Fibroblast of lung (primary cell): ENCODE results near the gene MCRS1. TPM values are rescaled to one million over a fixed set of nuclear protein-coding genes. Genes with fewer than 3 reads are reported as not detected.

Experiments used
- DNase-seq, 2 donors: peaks; one replicate each; pipeline versions ENCODE4 v3.0.0 to v3.0.0-alpha.2; 2010; ENCODE audit warnings: low read depth in 2 of 2
- H2AFZ ChIP-seq: 2 replicates; pipeline ENCODE4 v1.5.1; 2012; ENCODE audit warnings: low read length, control low read depth, inconsistent platforms
- H3K27ac ChIP-seq: 2 replicates; pipeline ENCODE4 v1.5.1; 2011; ENCODE audit warnings: low read length, control low read depth; ENCODE audit not compliant: insufficient read depth
- H3K27me3 ChIP-seq: 2 replicates; pipeline ENCODE4 v1.5.1; 2011; ENCODE audit warnings: mild to moderate bottlenecking, low read length; ENCODE audit not compliant: control insufficient read depth, insufficient read depth
- H3K36me3 ChIP-seq: 2 replicates; pipeline ENCODE4 v1.5.1; 2011; ENCODE audit warnings: low read length; ENCODE audit not compliant: control insufficient read depth, insufficient read depth
- H3K4me1 ChIP-seq: 2 replicates; pipeline ENCODE4 v1.5.1; 2011; ENCODE audit warnings: low read length; ENCODE audit not compliant: control insufficient read depth, insufficient read depth; ENCODE audit errors: extremely low read depth
- H3K4me2 ChIP-seq: 2 replicates; pipeline ENCODE4 v1.5.1; 2011; ENCODE audit warnings: low read length, control low read depth; ENCODE audit not compliant: insufficient read depth; ENCODE audit errors: extremely low read depth
- H3K4me3 ChIP-seq, 4 experiments: fragments of 200-600 bp in 1 of 4; sonication (generic) in 1 of 4; replicated peaks in 1 of 4; 2 replicates each; pipeline ENCODE4 v1.5.1; 2011 to 2016; ENCODE audit warnings: low read length in 4 of 4, low read depth in 3 of 4, mild to moderate bottlenecking in 3 of 4, control low read depth in 2 of 4, inconsistent platforms in 1 of 4, mixed read lengths in 1 of 4; ENCODE audit not compliant: insufficient read depth in 1 of 4; ENCODE audit errors: control extremely low read depth in 1 of 4
- H3K79me2 ChIP-seq: 2 replicates; pipeline ENCODE4 v1.5.1; 2012; ENCODE audit warnings: mild to moderate bottlenecking, low read length, inconsistent platforms; ENCODE audit not compliant: control insufficient read depth, insufficient read depth
- H3K9ac ChIP-seq: 2 replicates; pipeline ENCODE4 v1.5.1; 2011; ENCODE audit warnings: mild to moderate bottlenecking, low read length, control low read depth; ENCODE audit not compliant: insufficient read depth
- H3K9me3 ChIP-seq: 2 replicates; pipeline ENCODE4 v1.5.1; 2012; ENCODE audit warnings: low read depth, low read length; ENCODE audit not compliant: control insufficient read depth, insufficient read depth
- H4K20me1 ChIP-seq: 2 replicates; pipeline ENCODE4 v1.5.1; 2011; ENCODE audit warnings: low read length; ENCODE audit not compliant: control insufficient read depth, insufficient read depth; ENCODE audit errors: extremely low read depth
- EZH2 ChIP-seq: IDR thresholded peaks from 2 replicates; pipeline ENCODE4 v1.5.1; 2012; ENCODE audit warnings: low read length, control low read depth, mild to moderate bottlenecking; ENCODE audit errors: missing control alignments
- polyA plus RNA-seq, 2 donors: library from polyadenylated mRNA; depleted of rRNA in 1 of 2; stranded (reverse) in 1 of 2; unstranded in 1 of 2; fragments of >200 nt; gene quantifications; 2 replicates each; pipeline ENCODE4 v1.2.1, GENCODE V29; 2011 to 2012; ENCODE audit warnings: missing spikeins in 1 of 2
- total RNA-seq: library from RNA; depleted of rRNA; stranded (reverse); fragments of >200 nt; gene quantifications from 2 replicates; pipeline ENCODE4 v1.2.1, GENCODE V29; 2014
- TF ChIP-seq, protein P1 (sequence below), 2 donors: IDR thresholded peaks in 1 of 2; conservative IDR thresholded peaks in 1 of 2; 1 replicate in 1 of 2; 2 replicates in 1 of 2; pipeline ENCODE4 v1.5.1; 2011 to 2012; ENCODE audit warnings: low read length in 2 of 2, control low read depth in 1 of 2, inconsistent platforms in 1 of 2, low read depth in 1 of 2, mild to moderate bottlenecking in 1 of 2

The MCRS1 gene
- total and polyA plus RNA-seq, 2 donors (not counting 1 experiment from before 2014, with no cell fraction given): 51.1 to 52.2 TPM

DNA sequence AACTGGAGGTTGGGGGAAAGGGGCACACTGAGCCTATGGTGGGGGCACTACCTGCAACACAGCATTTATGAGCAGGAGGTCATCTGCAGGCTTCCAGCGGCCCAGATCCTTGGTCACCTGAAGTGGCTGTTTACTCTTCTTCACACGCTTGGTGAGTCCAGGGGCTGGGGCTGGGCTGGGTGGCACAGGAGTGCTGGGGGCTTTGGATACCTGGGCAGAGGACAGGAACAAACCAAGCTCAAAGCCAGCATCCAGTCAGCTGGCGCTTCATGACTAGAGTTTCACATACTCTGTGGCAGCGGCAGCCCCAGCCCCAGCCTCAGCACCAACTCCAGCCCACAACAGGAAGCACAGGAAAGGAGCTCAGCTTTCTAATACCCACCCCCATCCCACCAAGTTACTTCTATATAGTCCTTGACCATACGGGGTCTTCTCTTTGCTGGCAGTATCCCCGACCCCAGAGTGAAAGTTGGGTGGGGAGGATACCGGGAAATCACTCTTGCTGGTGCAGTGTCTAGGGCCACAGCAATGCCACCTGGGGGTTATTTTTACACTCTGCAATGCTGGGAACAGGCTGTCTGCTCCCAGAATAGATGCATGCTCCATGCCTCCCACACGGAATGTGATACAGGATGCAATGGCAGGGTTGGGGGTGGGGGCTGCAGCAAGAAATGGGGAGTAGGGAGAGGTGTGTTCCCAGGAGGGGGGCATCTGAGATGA is 3.1 kb downstream of the MCRS1 start:
- Histone ChIP-seq H3K9ac (no peak overlapping the region), H2AFZ (no peak overlapping the region), H4K20me1 (no peaks in the 10 kb centered on the region), H3K79me2 (peaks cover 24% of the 10 kb centered on the region), H3K4me1 (peaks cover 3% of the 10 kb centered on the region), H3K4me3 (no peak overlapping the region), H3K36me3 (peaks cover 20% of the 10 kb centered on the region), H3K4me2 (no peak overlapping the region), H3K9me3 (no peaks in the 10 kb centered on the region), H3K27me3 (no peaks in the 10 kb centered on the region), H3K27ac (no peak overlapping the region)
- no peak for TF ChIP-seq EZH2
- DNase-seq: no peak

DNA sequence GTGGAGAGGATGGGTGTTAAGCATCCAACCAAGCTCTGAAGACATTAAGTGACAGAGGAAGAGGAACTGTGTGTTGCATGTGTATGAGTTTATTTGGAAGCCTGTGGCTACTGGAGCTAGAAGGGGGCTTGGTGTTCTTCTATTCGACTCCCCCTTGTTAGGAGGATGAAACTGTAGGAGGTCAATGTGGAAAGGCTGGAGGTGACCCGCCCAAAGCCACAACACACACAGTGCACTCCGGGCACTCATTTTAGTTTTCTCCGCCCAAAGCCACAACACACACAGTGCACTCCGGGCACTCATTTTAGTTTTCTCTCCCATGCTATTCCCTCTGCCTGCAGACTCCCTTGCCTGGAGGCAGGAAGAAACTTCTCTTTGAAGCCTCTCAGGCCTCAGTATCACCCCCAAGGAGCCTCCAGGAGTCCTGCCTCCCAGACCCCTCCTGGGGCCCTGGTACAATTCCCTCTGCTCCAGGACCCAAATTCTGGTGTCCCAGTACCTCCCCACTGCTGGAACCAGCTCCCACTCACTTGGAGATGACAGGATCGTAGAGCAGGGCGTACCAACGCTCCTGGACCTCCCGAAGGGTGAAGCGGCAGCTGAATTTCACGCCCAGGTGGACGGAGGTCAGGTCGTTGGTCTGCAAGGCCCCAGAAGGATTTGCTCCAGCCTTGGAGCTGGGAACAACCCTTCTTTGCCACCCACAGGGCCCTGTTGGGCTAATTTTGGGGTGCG is 3.8 kb downstream of the MCRS1 start:
- Histone ChIP-seq H3K36me3 (peaks cover 28% of the 10 kb centered on the region), H3K27ac (no peak overlapping the region), H3K79me2 (peaks cover 24% of the 10 kb centered on the region), H3K4me3 (no peak overlapping the region), H4K20me1 (no peaks in the 10 kb centered on the region), H2AFZ (no peak overlapping the region), H3K9me3 (no peaks in the 10 kb centered on the region), H3K4me2 (no peak overlapping the region), H3K9ac (no peak overlapping the region), H3K4me1 (peaks cover 3% of the 10 kb centered on the region), H3K27me3 (no peaks in the 10 kb centered on the region)
- TF ChIP-seq, protein P1, sequence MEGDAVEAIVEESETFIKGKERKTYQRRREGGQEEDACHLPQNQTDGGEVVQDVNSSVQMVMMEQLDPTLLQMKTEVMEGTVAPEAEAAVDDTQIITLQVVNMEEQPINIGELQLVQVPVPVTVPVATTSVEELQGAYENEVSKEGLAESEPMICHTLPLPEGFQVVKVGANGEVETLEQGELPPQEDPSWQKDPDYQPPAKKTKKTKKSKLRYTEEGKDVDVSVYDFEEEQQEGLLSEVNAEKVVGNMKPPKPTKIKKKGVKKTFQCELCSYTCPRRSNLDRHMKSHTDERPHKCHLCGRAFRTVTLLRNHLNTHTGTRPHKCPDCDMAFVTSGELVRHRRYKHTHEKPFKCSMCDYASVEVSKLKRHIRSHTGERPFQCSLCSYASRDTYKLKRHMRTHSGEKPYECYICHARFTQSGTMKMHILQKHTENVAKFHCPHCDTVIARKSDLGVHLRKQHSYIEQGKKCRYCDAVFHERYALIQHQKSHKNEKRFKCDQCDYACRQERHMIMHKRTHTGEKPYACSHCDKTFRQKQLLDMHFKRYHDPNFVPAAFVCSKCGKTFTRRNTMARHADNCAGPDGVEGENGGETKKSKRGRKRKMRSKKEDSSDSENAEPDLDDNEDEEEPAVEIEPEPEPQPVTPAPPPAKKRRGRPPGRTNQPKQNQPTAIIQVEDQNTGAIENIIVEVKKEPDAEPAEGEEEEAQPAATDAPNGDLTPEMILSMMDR (conservative IDR thresholded peaks at IDR 0.05 in 1 of 2, IDR thresholded peaks at IDR 0.05 in 1 of 2; ENCODE audit: low read depth in 1 of 2, low read length in 2 of 2): no peak
- no peak for TF ChIP-seq EZH2
- no peak for DNase-seq

DNA sequence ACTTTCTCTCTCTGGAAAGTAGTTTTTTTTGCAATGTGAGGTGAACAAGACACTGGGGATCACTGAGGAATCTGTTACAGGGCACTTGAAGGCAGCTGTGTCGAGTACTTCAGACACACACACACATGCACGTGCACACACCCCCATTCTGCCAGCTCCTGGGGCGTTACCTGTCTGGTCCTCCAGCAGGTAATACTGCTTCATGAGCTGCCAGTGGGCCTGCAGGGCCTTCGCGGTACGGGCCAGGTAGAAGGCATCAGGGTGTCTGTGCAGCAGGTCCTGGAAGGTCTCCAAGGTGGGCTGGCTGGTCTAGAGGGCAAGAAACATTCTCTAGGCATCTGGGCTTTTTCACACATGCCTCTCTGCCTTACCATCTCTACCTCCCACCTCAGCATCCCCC is 5.1 kb downstream of the MCRS1 start:
- Histone ChIP-seq H3K4me1 (peaks cover 3% of the 10 kb centered on the region), H3K27me3 (no peaks in the 10 kb centered on the region), H3K4me2 (no peak overlapping the region), H3K4me3 (no peak overlapping the region), H3K9me3 (no peaks in the 10 kb centered on the region), H3K27ac (no peak overlapping the region), H3K9ac (no peak overlapping the region), H3K79me2 (peaks cover 19% of the 10 kb centered on the region), H4K20me1 (no peaks in the 10 kb centered on the region), H3K36me3 (peaks cover 33% of the 10 kb centered on the region), H2AFZ (no peak overlapping the region)
- TF ChIP-seq, protein P1 (conservative IDR thresholded peaks at IDR 0.05 in 1 of 2, IDR thresholded peaks at IDR 0.05 in 1 of 2; ENCODE audit: low read depth in 1 of 2, low read length in 2 of 2): no peak
- no peak for TF ChIP-seq EZH2
- no peak for DNase-seq
